Activated naive CD8-positive, alpha-beta T cell treated with anti-CD3 and anti-CD28 coated beads, Interleukin-2, amount 50 U/mL, for 16 hours (primary cell): ENCODE data around the gene GAK.

Source experiments
- DNase-seq: peaks from one replicate; pipeline ENCODE4 v3.0.0-alpha.2; 2020; ENCODE audit warnings: low read depth, low spot score

GAK gene

DNA sequence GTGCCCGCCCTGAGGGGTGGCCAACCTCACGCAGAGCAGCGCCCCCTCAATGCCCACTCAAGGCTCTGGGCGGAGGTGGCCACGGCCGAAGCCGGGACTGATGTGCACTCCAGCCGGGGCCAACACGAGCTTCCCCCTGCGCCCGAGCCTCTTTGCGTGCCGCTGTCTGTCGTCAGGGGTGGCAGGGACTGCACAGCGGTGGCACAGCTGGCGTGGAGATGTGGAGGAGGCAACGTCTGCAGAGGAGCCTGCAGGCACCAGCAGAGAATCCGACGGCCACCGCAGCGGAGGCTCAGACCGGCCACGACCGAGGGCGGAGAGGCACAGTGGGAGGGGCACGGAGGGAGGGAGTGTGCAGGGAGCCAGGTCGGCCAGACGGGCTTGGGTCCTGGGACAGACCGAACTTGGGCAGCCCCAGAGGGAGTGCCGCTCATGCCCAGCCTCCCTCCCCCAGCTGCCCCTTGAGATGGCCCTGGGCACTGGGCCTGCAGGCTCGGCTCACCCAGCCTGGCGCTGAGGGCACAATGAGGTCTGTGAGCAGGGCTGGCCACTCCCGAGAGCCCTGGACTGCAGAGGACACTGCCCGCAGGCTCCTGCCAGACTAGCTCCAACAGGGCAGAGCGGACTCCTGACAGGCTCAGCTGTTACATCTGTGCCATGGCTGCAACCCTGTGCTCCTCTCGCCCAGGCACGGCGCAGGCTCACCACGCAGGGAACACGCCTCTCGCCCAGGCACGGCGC, 59.7 kb downstream of the GAK start:
- no peak for DNase-seq

DNA sequence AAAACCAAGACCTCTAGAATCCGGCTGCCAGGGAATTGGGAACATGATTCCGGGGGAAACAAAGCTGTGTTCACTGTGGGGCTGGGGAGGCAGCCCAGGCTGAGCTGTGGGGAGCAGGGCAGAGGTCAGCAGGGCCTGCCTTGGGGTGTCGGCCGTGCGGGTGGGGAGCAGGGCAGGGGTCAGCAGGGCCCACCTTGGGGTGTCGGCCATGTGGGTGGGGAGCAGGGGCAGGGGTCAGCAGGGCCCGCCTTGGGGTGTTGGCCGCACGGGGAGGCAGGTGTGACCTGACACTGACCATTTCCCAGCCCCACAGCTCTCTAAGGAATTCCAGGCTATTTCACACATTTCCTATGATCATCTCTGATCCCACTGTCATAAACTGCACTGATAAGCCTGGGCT, 60.6 kb downstream of the GAK start:
- DNase-seq: no peak

DNA sequence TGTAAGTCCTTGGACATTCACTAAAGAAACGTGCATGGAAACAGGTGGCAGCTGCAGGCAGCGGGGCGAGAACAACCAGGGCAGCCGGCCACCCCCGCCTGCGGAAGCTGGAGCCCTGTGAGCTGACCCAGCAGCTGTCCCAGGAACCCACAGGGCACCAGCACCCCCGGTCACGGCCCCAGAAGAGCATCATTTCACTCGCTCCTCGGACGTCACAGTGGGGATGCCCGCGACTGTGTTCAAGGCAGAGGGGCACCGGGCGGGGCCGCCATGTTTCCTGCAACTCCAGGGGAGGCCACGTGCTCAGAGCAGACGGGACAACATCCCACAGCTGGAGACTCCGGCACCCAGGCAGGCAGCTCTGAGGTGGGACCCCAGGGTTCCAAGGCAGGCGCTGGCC, 61.2 kb downstream of the GAK start:
- DNase-seq: no peak

DNA sequence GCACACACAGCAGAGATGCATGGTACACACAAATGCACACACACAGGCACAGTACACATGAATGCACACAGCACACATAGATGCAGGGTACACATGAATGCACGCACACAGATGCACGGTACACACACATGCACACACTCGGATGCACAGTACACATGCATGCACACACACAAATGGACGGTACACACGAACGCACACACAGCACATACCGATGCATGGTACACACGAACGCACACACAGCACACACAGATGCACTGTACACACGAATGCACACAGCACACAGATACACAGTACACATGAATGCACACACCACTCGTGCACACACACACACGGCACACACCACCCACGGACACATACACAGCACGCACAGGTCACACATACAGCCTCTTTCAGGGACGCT, 62.3 kb downstream of the GAK start:
- DNase-seq: no peak

DNA sequence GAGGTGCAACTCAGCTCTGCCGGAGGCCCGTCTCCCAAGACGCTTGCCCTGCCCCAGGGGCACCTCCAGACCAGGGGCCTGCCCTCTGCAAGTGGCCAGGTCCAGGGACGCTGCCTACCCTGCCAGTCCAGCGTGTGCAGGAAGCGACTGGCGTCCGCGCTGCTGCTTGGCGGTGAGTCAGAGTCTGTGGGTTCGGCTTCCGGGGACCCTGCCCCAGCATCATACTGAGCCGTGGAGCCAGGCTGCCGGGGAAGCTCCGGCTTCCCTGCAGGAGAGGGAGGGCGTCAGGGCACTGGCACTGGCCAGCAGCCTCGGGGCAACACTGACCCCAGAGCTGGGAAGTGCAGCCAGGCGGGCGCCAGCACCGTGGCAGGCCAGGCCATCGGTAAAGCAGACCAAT, 63.7 kb downstream of the GAK start:
- no peak for DNase-seq

DNA sequence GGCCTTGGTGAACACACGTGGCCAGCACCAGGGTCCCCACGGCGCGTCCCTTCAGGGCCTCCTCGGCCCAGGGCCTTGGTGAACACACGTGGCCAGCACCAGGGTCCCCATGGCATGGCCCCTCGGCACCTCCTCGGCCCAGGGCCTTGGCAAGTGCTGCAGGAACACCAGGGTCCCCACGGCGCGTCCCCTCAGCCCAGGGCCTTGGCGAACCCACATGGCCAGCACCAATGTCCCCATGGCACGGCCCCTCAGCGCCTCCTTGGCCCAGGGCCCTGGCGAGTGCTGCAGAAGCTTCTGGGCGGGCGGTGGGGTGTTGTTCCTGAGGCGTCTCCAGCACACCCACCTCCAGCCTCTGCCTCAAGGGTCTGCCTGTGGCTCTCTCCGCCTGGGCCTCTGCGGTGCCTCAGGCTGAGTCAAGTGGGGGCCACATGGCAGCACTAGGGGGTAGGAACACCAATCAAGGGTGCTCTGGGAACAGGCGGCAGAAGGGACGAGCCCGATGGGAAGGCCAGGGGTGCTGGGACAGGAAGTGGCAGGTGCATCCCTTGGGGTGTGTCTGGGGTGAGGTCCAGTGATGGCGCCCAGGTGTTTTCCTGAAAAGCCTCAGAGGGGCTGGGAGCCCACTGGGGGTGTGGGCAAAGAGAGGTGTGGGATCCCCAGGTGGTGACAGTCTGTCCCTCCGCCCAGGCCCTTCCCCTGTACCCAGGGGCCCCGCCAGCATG, 64.4 kb downstream of the GAK start:
- no peak for DNase-seq

DNA sequence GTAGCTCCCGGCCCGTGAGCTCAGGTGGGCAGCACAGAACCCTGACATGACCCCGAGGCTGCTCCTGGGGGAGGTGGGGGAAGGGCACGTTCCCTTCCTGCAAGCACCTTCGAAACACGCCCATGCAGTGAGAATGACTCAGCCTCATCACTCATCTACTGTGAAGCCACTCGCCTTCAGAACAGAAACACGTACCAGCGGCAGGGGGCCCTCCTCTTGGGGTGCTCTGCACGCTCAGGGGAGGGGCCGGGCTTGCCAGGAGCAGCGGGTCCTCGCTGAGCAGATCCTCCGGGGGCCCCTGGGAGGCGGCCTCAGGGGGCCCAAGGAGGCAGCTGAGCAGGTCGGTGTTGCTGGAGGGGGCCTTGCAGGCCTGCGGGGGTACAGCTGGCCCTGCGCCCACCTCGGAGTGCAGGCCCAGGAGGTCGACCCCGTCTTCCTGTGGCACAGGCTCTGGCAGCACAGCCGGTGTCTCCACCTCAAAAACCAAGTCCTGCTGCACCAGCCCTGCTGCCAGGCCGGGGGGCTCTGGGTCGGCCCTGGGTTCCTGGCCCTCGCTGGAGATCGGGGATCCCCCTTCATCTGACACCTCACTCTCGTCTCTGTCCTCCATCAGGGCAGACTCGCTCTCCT, 65.2 kb downstream of the GAK start:
- no peak for DNase-seq

DNA sequence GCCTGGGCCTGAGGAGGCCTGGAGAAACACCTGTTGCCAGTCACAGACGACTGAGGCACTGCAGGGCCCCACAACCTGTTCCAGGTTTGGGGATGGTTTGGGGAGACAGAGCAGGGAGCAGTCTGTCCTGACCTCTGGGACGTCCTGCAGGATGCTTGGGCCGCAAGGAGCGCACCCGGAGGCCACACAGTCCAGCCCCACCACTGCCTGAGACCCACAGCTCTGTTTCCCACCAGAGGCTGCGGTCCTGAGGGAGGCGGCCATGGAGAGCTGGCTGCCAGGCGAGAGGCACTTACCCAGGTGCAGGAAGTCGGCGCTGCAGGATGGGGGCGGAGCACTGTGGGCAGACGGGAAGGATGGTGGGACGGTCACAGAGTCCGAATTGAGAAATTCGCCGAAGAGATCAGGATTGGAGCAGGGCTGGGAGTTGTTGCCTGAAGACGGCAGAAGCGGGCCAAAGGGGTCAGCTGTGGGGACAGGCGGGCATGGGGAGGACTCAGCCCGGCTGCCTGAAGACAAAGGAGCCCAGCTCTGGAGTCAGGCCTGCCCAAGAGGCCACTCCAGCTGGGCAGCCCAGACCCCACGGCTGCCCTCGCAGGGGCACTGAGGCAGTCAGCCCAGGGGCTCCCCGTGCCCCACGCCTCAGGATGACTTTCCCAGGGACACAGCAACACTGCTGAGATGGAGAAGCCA, 65.9 kb downstream of the GAK start:
- no peak for DNase-seq

DNA sequence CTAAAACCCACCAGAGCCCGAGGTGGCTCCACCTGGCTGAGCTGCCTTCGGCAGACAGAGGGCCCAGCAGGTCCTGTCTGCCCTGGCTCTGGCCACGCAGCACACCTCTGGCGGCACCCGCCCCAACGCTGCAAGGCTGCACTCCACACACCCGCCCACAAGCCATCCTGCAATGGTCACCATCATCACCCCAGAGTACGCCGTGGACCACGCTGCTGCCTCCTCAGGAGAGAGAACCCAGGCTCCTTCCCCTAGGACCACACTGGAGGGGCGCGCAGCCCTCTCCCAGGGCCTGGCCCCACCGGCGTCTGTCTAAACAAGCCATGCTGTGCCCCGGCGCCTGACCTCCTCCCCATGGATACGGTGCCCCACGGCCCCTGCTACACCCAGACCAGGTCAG, 66.5 kb downstream of the GAK start:
- no peak for DNase-seq

DNA sequence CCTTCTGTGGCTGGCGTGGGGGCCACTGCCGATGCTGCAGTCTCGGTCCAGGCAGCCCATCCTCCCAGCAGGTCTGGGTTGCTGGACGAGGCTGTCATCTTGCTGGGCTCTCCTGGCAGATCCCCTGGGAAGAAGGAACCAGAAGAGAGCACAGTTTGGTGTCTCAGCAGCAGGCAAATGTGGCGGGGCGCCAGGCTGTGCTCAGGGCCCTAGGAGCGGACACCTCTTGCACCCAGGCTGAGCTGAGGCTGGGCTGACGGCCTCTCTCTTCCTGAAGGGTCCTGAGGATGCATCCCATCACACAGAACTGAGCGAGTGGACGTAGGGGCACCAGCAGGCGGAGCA, 67.0 kb downstream of the GAK start:
- no peak for DNase-seq

DNA sequence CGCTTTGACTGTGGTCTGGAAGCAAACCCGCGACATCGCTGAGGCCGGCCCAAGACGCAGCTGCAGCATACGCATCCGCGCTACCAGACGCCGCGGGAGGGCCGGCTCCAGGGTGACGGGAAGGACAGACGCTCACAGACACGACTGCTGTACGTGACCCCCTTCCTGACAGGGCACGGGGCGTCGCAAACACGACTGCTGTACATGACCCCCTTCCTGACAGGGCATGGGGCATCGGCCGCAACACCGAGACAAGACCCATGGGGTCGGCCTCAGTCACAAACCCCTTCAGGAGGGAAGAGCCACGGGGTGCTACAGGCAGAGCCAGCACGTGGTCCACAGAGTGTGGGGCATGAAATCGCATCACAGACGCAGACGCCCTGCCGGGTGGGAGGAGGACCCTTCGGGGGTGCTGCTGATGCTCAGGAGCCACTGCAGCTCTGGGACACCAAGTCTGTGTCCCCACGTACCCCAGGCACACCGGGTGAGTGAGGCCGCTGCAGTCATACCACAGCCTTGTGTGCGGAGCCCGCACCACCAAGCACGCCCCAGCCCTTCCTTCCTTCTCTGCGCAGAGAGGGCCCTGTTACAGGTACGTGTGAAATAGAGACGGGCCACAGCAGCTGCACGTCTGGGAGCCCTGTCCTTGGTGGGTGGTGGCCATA, 67.5 kb downstream of the GAK start:
- no peak for DNase-seq

DNA sequence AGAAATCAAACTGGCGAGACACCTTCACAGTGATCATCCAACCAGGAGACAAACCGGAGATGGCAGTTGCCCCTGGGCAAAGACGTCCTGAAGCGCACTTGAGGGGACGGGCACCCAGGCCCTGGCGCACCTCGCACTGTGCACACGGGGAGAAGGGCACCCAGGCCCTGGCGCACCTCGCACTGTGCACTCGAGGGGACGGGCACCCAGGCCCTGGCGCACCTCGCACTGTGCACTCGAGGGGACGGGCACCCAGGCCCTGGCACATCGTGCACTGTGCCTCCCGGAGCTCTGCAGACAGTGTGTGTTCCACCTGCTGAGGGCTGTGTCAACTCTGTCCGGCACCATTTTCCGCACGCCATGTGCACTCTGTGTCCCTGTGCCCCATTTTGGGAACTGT, 71.6 kb downstream of the GAK start:
- DNase-seq: no peak

DNA sequence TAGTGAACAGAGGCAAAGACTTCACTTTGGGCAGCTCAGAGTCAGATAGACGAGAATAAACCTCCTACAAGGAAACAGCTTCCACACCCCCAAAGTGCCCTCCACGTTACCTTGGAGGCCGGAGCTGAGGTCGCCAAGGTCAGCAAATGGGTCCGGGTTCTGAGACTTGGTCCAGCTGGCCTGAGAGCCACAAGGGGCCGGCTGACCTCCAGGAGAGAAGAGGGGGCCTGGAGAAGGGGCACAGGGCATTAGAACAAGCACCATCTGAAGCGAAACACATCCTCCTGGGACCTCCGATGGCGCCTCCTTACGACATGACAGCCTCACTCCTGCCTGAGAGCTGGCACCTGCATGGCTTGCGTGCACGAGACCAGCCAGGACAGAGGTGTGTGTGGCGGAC, 72.6 kb downstream of the GAK start:
- DNase-seq: no peak

DNA sequence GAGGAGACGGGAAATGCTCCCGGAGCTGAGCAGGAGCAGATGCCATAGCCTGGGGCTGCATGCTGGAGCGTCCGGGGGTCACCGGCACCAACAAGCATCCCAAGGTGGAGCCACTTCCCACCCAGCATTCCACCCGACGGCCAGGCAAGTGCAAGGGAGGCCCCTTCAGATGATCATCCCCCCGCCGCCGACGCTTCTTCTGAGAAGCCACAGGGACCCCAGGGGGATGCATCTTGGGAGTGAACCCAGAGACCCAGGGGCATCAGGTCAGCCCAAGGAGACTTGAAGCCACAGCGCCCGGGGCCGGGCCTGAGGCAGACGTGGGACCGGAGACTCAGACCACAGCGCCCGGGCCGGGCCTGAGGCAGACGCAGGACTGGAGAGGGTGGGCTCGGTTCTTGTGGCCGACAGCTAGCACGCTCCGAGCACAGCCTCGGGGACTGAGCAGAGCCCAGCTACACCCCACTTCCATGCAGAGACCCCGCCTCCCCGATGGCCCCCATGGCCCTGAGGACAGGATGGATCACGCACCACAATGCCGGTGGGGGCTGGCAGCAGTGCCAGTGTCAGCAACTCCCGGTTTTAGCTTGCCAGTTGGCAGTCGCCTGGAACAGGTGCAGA, 73.2 kb downstream of the GAK start:
- no peak for DNase-seq

DNA sequence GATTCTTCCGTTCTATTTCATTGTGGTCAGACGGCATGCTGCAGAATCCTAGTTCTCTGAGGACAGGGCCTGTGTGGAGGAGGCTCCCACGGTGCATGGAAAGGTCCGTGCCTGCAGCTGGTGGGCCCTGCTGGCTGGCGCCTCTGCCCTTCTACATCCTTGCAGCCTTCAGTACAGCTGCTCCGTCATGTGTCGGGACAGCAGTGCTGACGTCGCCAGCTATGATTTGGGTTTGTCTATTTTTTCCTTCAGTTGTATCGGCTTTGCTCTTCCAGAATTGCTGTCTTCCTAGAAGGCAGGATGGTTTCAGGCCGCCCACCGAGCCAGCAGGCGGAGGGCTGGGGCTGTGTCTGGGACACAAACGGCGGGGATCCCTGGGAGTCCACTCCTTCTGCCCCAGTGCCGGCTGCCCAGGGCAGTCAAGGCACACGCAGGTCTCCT, 74.1 kb downstream of the GAK start:
- no peak for DNase-seq

DNA sequence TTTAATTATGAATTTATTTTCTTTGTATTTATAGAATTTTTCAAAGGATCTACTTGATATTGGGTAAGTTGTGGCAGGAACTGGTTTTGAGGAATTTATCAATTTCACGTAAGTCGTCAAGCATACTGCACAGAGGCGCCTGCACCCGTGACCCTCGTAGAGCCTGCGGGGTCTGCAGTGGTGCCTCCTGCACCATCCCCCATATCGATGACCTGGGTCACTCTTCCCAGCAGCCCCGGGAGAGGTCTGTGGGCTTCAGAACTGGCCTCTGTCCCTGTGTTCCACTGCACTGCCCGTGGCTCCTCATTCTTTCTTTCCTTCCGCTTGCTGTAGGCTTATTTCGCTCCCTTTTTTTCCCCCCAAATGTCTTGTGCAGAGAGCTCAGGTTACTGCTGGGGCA, 74.7 kb downstream of the GAK start:
- no peak for DNase-seq

DNA sequence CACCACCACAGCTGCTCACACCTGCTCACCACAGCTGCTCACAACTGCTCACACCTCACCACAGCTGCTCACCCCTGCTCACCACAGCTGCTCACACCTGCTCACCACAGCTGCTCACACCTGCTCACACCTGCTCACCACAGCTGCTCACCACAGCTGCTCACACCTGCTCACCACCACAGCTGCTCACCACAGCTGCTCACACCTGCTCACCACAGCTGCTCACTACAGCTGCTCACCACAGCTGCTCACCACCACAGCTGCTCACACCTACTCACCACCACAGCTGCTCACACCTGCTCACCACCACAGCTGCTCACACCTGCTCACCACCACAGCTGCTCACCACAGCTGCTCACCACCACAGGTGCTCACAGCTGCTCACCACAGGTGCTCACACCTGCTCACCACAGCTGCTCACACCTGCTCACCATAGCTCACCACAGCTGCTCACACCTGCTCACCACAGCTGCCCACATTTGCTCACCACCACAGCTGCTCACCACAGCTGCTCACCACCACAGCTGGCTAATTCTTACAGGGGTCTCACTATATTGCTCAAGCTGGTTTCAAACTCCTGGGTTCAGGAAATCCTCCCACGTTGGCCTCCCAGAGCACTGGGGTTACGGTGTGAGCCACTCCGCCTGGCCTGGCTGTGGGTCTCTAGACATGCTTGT, 75.8 kb downstream of the GAK start:
- DNase-seq: no peak

DNA sequence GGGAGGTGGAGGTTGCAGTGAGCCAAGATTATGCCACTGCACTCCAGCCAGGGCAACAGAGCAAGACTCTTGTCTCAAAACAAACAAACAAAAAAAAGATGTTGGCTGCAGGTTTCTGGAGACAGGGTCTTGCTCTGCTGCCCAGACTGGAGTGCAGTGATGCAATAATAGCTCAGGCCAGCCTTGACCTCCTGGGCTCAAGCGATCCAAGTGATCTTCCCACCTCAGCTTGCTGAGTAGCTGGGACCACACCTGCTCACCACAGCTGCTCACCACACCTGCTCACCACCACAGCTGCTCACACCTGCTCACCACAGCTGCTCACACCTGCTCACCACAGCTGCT, 76.3 kb downstream of the GAK start:
- no peak for DNase-seq

DNA sequence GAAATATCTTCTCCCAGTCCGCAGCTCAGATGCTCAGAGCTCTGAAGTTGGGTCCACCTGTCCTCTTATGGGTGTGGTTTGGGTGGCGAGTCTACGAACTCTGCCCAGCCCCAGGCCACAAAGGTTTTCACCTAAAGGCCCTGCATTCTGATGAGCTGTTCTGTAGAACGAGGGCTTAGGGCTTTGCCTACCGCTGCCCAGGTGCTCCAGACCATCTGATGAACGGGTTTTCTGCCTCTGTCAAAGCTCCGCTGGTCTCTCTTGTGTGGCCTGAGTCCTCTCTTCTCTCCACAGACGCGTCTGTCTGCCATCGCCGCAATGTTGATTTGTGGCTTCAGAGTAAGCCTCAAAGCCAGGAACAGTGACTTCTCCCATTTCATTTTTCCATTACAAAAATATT, 77.8 kb downstream of the GAK start:
- DNase-seq: no peak

DNA sequence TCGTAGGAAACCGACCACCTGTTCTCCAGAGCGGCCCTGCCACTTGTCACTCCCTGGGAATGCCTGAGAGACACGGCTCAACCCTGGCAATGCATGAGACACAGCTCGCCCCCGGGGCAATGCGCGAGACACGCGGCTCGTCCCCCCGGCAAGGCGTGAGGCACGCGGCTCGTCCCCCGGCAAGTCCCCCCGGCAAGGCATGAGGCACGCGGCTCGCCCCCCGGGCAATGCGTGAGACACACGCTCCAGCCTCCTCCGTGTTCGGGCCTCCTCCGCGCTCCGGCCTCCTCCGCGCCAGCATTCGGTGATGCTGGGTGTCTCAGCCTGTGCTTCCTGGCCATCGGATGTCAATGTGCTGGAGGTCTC, 78.7 kb downstream of the GAK start:
- DNase-seq: no peak
